ENCODE results near the gene ARFGEF3.

DNA sequence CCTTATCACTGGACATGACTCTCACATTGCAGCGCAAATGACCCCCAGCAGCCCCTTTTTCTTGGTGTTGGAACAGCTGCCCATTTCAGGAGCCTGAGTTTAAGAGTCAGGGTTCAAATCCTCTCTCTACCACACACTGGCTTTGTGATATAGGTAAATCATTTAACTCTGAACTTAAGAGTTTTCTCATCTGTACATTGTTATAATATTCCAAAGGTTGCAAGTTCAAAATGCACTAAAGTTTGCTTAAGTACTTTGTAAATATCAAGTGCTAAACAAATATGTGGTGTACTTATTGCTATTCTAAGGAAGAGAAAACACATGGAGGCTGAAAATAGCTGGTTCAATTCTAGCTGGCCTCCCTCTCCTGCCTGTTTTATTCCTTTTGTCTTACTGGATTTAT is 95.9 kb downstream of the ARFGEF3 start:
- TF ChIP-seq, protein P1, sequence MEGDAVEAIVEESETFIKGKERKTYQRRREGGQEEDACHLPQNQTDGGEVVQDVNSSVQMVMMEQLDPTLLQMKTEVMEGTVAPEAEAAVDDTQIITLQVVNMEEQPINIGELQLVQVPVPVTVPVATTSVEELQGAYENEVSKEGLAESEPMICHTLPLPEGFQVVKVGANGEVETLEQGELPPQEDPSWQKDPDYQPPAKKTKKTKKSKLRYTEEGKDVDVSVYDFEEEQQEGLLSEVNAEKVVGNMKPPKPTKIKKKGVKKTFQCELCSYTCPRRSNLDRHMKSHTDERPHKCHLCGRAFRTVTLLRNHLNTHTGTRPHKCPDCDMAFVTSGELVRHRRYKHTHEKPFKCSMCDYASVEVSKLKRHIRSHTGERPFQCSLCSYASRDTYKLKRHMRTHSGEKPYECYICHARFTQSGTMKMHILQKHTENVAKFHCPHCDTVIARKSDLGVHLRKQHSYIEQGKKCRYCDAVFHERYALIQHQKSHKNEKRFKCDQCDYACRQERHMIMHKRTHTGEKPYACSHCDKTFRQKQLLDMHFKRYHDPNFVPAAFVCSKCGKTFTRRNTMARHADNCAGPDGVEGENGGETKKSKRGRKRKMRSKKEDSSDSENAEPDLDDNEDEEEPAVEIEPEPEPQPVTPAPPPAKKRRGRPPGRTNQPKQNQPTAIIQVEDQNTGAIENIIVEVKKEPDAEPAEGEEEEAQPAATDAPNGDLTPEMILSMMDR (conservative IDR thresholded peaks at IDR 0.05; ENCODE audit: low read depth, low read length) = no peak
- no peak for TF ChIP-seq EZH2 (IDR thresholded peaks at IDR 0.05; ENCODE audit: borderline replicate concordance, low read depth, low read length, poor library complexity, severe bottlenecking)

All from A673 (cell line).